Panc1 (cell line): Measurements from ENCODE around the gene PDE8B. TPM values are rescaled to one million over a fixed set of nuclear protein-coding genes. Genes with fewer than 3 reads are reported as not detected.

Experiments
- ATAC-seq: fragments of 200-7000 bp; cut with Tn5 transposase; 2 replicates; pipeline ENCODE4 v1.9.1; 2020; ENCODE audit warnings: mild to moderate bottlenecking, moderate library complexity
- BruUV-seq: library from RNA; stranded (reverse); fragments of 400-500 nt; replicated peaks from 2 replicates; lab custom pipeline; 2021; lab: Mats Ljungman, UMichigan
- CTCF ChIA-PET: fragments of 300-600 bp; sonication (Branson Sonifier 250); formaldehyde crosslinking; loops from one replicate; lab custom pipeline; 2022; ENCODE audit warnings: antibody characterized with exemption; lab: Charles Lee
- POLR2A ChIA-PET: fragments of 300-600 bp; sonication (Branson Sonifier 250); formaldehyde crosslinking; loops from one replicate; lab custom pipeline; 2022; ENCODE audit warnings: antibody characterized with exemption; lab: Charles Lee
- DNase-seq: peaks from one replicate; pipeline ENCODE4 v3.0.0-alpha.2; 2010; ENCODE audit warnings: low read depth, low spot score
- H3K27ac ChIP-seq: 2 replicates; pipeline ENCODE4 v1.5.1; 2011; ENCODE audit warnings: mild to moderate bottlenecking, low read length, inconsistent platforms
- H3K27me3 ChIP-seq: fragments of 200-500 bp; sonication (Bioruptor generic); 2 replicates; pipeline ENCODE4 v1.6.0; 2014; ENCODE audit warnings: low read length, inconsistent platforms; ENCODE audit not compliant: control insufficient read depth, insufficient read depth
- H3K36me3 ChIP-seq: fragments of 200-500 bp; sonication (Bioruptor generic); 2 replicates; pipeline ENCODE4 v1.5.1; 2014; ENCODE audit warnings: inconsistent platforms, mild to moderate bottlenecking, low read length, moderate library complexity; ENCODE audit not compliant: control insufficient read depth, insufficient read depth
- H3K4me1 ChIP-seq: 2 replicates; pipeline ENCODE4 v1.5.1; 2011; ENCODE audit warnings: inconsistent platforms, mild to moderate bottlenecking, low read length, moderate library complexity; ENCODE audit not compliant: control insufficient read depth, insufficient read depth
- H3K4me3 ChIP-seq, 2 experiments: 2 replicates each; pipeline ENCODE4 v1.5.1; 2011 to 2012; ENCODE audit warnings: low read depth in 2 of 2, low read length in 2 of 2, mild to moderate bottlenecking in 2 of 2, inconsistent platforms in 1 of 2, moderate library complexity in 1 of 2
- H3K9me3 ChIP-seq: fragments of 200-500 bp; sonication (Bioruptor generic); 2 replicates; pipeline ENCODE4 v1.5.1; 2014; ENCODE audit warnings: low read depth, mild to moderate bottlenecking, inconsistent platforms, low read length, moderate library complexity; ENCODE audit not compliant: control insufficient read depth, insufficient read depth
- CTCF ChIP-seq: fragments of 450-650 bp; IDR thresholded peaks from 2 replicates; pipeline ENCODE4 v1.5.1; 2017; ENCODE audit warnings: mild to moderate bottlenecking
- POLR2AphosphoS5 ChIP-seq: IDR thresholded peaks from 2 replicates; pipeline ENCODE4 v1.6.1; 2012; ENCODE audit warnings: mild to moderate bottlenecking, low read depth, low read length, moderate library complexity
- SIN3A ChIP-seq: IDR thresholded peaks from 2 replicates; pipeline ENCODE4 v1.6.1; 2012; ENCODE audit warnings: low read depth, mild to moderate bottlenecking, low read length, moderate library complexity, borderline replicate concordance; ENCODE audit not compliant: insufficient read depth
- TCF7L2 ChIP-seq: IDR thresholded peaks from 2 replicates; pipeline ENCODE4 v1.6.1; 2011; ENCODE audit warnings: mild to moderate bottlenecking, low read depth, low read length, inconsistent platforms
- in situ Hi-C: cut with HindIII; loops from 2 replicates; pipeline ENCODE4 v1.10.0; 2016; ENCODE audit warnings: low sequenced_read_pairs, low pct_unique_long_range_greater_than_20kb
- intact Hi-C: fragments of 100-400 bp; cut with micrococcal nuclease; formaldehyde crosslinking; loops from one replicate; pipeline ENCODE4 v1.10.0; 2022; ENCODE audit not compliant: unreplicated experiment
- total RNA-seq: library from RNA; stranded (reverse); gene quantifications from one replicate; pipeline ENCODE4 v1.2.1, GENCODE V29; 2021; ENCODE audit not compliant: unreplicated experiment
- TF ChIP-seq, protein P1 (sequence below), 2 experiments: IDR thresholded peaks; 2 replicates each; pipeline ENCODE4 v1.6.1; 2011 to 2012; ENCODE audit warnings: low read depth in 2 of 2, control low read depth in 1 of 2, low read length in 1 of 2, mild to moderate bottlenecking in 1 of 2, moderate library complexity in 1 of 2; ENCODE audit not compliant: insufficient read depth in 1 of 2

PDE8B gene
- total RNA-seq, 1 experiment from 2014 or later: 0.62 TPM

- POLR2A ChIA-PET: no interaction called here
- Histone ChIP-seq H3K9me3 (no peaks in the 10 kb centered on the region), H3K4me1 (no peaks in the 10 kb centered on the region), H3K36me3 (no peaks in the 10 kb centered on the region), H3K4me3 (no peak overlapping the region), H3K27me3 (peaks cover 3% of the 10 kb centered on the region; the same call in 1 of the 2 replicates), H3K27ac (no peak overlapping the region)
- intact Hi-C loops (loop anchor here (10.0 kb wide), 1 partner anchor 275 kb away; no protein-coding TSS in a partner anchor), in situ Hi-C loops (no loop called here)
- no TSS peak for BruUV-seq
- CTCF ChIA-PET: no interaction called here
- ATAC-seq (no peak), DNase-seq (no peak)
- TF ChIP-seq POLR2AphosphoS5 (no peak), SIN3A (no peak), TCF7L2 (no peak), CTCF (no peak)
- TF ChIP-seq, protein P1, sequence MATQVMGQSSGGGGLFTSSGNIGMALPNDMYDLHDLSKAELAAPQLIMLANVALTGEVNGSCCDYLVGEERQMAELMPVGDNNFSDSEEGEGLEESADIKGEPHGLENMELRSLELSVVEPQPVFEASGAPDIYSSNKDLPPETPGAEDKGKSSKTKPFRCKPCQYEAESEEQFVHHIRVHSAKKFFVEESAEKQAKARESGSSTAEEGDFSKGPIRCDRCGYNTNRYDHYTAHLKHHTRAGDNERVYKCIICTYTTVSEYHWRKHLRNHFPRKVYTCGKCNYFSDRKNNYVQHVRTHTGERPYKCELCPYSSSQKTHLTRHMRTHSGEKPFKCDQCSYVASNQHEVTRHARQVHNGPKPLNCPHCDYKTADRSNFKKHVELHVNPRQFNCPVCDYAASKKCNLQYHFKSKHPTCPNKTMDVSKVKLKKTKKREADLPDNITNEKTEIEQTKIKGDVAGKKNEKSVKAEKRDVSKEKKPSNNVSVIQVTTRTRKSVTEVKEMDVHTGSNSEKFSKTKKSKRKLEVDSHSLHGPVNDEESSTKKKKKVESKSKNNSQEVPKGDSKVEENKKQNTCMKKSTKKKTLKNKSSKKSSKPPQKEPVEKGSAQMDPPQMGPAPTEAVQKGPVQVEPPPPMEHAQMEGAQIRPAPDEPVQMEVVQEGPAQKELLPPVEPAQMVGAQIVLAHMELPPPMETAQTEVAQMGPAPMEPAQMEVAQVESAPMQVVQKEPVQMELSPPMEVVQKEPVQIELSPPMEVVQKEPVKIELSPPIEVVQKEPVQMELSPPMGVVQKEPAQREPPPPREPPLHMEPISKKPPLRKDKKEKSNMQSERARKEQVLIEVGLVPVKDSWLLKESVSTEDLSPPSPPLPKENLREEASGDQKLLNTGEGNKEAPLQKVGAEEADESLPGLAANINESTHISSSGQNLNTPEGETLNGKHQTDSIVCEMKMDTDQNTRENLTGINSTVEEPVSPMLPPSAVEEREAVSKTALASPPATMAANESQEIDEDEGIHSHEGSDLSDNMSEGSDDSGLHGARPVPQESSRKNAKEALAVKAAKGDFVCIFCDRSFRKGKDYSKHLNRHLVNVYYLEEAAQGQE (IDR thresholded peaks at IDR 0.05; ENCODE audit: insufficient read depth in 1 of 2, low read depth in 2 of 2, low read length in 1 of 2): no peak
Measured at GRCh38 chr5:77419644-77420582, 209.4 kb downstream of the PDE8B start.

DNA sequence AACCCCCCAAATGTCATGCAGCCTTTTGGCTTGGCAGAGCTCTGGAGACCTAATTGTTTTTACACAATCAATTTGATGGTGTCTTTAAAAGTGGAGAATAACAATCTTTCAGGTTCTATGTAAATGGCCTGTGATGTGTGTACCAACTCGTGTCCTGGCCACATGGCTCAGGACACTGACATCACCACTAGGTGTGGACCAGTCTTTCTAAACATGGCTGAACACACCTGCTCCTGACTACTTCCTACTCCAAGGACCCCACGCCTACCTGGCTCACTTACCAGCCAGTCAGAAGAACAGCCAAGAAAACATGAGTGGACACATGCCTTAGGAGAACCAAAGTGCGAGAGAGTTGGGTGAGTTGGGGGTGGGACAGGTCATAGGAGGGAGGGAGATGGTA is 210.5 kb downstream of the PDE8B start:
- Histone ChIP-seq H3K27ac (no peak overlapping the region), H3K9me3 (no peaks in the 10 kb centered on the region), H3K36me3 (no peaks in the 10 kb centered on the region), H3K4me3 (no peak overlapping the region), H3K27me3 (peaks cover 3% of the 10 kb centered on the region; the same call in 1 of the 2 replicates), H3K4me1 (no peaks in the 10 kb centered on the region)
- ChIA-PET POLR2A (no interaction called here), CTCF (no interaction called here)
- no peak for TF ChIP-seq TCF7L2
- TF ChIP-seq SIN3A: no peak
- TF ChIP-seq CTCF: no peak
- no peak for TF ChIP-seq POLR2AphosphoS5
- TF ChIP-seq, protein P1 (IDR thresholded peaks at IDR 0.05; ENCODE audit: insufficient read depth in 1 of 2, low read depth in 2 of 2, low read length in 1 of 2): no peak
- no TSS peak for BruUV-seq
- in situ Hi-C loops: no loop called here
- ATAC-seq: no peak
- intact Hi-C loops: loop anchor here (10.0 kb wide), 1 partner anchor 276 kb away; no protein-coding TSS in a partner anchor
- no peak for DNase-seq
